ENCODE data around the gene FST. TPM values are rescaled to one million over a fixed set of nuclear protein-coding genes. Genes with fewer than 3 reads are reported as not detected.

Gene FST
- total RNA-seq, 1 experiment from 2014 or later: 0.99 TPM

GRCh38 chr5:53473633-53474032 is 6.8 kb upstream of the FST start:
- DNase-seq (ENCODE audit: low read depth): peak; percentile 5

GRCh38 chr5:53475320-53475719 is 5.1 kb upstream of the FST start:
- DNase-seq (ENCODE audit: low read depth): no peak

GRCh38 chr5:53476019-53476418 is 4.4 kb upstream of the FST start:
- no peak for DNase-seq (ENCODE audit: low read depth)

- no peak for DNase-seq (ENCODE audit: low read depth)
Observed at GRCh38 chr5:53476531-53477480, 3.6 kb upstream of the FST start.

- DNase-seq (ENCODE audit: low read depth): peak; percentile 78
Observed at GRCh38 chr5:53478411-53479044, 1.9 kb upstream of the FST start.

GRCh38 chr5:53479045-53479589 is 1.3 kb upstream of the FST start:
- no peak for DNase-seq (ENCODE audit: low read depth)

- DNase-seq (ENCODE audit: low read depth): peak; percentile 50
Observed at GRCh38 chr5:53479590-53480415, 626 bp upstream of the FST start.

- peak; percentile 11 for DNase-seq (ENCODE audit: low read depth)
Observed at GRCh38 chr5:53481159-53481886, 894 bp downstream of the FST start.

- peak; percentile 74 for DNase-seq (ENCODE audit: low read depth)
Observed at GRCh38 chr5:53481887-53482716, 1.7 kb downstream of the FST start.

GRCh38 chr5:53482717-53483638 is 2.5 kb downstream of the FST start:
- DNase-seq (ENCODE audit: low read depth): peak; percentile 7

- DNase-seq (ENCODE audit: low read depth): no peak
Observed at GRCh38 chr5:53487436-53487835, 7.0 kb downstream of the FST start.

- no peak for DNase-seq (ENCODE audit: low read depth)
Observed at GRCh38 chr5:53488195-53488722, 7.8 kb downstream of the FST start.

GRCh38 chr5:53490747-53491146 is 10.3 kb downstream of the FST start:
- DNase-seq (ENCODE audit: low read depth): peak; percentile 34

GRCh38 chr5:53501054-53501453 is 20.6 kb downstream of the FST start:
- DNase-seq (ENCODE audit: low read depth): no peak

GRCh38 chr5:53503562-53504218 is 23.3 kb downstream of the FST start:
- DNase-seq (ENCODE audit: low read depth): no peak

- DNase-seq (ENCODE audit: low read depth): no peak
Observed at GRCh38 chr5:53507013-53507412, 26.6 kb downstream of the FST start.

- peak; percentile 4 for DNase-seq (ENCODE audit: low read depth)
Observed at GRCh38 chr5:53508125-53508524, 27.7 kb downstream of the FST start.

- DNase-seq (ENCODE audit: low read depth): no peak
Observed at GRCh38 chr5:53512539-53512938, 32.1 kb downstream of the FST start.

All from M059J (cell line).